NCI-H510A (cell line): ENCODE results near the gene APP.
"Not testable (repeated sequence)": the region's sequence is repeated elsewhere in the genome, so short reads cannot be mapped to it uniquely, and the experiment has no call there.

Experiments
- DNase-seq: peaks from one replicate; lab custom pipeline; 2025; lab: John Stamatoyannopoulos, UW

Gene APP

DNA sequence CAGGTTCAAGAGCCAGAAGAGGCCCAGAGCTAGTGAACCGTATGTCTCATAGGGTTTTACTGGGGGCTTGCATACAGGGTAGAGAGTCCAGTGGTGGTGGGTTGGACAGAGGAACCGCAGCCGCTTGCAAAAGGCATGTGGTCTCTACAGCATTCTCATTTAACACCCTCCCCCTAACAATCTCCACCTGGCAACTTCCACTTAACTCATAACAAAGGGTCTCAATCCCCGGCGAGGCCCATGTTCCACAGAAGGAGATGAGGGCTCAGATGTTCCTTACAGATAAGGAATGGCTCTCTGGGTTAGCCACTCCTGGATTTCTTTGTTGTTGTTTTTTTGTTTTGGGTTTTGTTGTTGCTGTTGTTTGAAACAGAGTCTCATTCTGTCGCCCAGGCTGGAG is 106.1 kb downstream of the APP start:
- no peak for DNase-seq

DNA sequence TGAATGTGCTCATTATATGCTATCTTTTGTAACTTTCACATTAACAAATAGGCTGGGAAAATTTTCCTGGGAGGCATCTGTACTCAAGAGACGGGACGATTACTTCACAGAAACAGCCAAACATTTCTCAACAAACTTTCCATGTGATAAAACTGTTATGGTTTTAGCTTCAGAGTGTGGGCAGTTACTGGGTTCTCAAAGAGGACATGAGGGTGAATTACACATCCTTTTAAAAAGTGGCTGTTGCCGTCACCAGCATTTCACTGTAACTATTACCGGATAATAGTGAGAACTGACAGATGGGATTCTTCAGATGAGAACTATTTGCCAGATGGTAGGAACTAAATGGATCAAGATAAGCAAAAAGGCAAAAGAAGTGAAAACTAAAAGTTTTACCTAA is 109.1 kb downstream of the APP start:
- DNase-seq = no peak

DNA sequence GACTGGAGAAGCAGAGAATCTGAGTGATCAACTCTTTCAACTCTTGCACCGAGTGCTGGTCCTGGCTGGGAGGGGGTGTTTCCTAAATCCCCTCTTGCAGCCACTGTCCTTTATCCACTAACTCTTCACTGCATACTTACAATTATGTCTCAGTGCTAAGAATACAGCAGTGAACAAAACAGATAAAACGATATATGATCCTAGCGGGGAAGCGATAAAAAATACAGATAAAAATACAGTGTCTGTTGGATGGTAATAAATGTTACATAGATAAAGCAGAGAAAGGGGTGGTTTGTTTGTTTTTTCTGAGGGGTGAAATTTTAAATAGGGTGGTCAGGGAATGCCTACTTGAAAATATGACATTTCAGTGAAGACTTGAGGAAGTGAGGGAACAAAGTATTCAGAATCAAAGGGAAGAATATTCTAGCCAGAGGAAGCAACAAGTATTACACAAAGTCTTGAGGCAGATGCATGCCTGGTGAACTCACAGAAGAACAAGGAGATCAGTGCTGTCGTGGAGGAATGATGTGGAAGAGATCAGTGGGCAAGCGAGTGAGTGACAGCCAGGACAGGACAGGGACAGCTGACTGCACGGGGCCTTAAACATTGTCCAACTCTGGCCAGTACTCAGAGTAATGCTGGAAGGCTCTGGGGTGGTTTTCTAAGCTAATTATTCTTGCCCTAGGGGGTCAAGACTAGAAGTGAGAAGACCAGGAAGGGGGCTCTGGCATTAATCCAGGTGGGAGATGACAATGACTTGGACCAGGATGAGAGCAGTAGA is 110.0 kb downstream of the APP start:
- DNase-seq = no peak

DNA sequence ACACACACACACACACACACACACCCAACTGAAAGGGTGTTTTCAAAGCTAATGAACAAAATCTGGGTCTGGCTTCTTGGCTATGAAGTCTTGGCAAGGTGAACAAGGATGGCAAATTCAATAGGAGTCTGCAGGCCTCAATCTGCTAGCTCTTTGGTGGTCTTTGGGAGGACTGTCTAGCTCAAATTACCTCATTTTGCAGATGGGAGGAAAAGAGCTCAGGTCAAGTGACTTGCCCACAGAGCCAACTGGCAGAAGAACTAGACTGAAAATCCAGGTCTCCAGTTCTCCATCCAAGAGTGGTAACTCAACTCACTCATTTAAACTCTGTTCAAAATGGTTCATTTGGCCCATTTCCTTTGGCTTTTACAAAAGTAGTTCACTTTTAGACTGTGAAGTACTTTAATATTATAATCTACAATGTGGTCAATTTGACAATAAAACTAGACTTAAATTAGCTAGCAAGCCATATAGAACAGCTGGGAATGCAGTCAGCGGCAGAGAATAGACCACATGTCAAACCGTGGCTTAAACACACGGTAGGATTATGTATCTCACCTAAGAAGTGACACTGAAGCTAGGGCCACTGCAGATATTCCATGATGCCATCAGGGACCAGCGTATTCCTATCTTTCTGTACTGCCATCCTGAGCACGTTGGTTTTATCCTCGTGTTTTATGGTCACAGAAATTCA is 112.9 kb downstream of the APP start:
- DNase-seq = no peak

DNA sequence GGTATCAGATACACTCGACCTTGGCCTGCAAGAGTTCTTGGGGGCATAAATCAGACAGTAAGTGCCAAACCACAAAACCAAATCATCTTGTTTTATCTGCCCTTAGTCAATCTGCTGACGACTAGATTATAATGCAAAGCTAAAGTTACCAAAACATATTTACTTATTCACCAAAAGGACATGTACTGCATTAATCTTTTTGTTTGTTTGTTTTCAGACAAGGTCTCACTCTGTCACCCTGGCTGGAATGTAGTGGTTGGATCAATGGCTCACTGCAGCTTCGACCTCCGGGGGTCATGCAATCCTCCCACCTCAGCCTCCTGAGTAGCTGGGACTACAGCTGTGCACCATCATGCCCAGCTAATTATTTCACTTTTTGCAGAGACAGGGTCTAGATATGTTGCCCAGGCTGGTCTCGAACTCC is 114.7 kb downstream of the APP start:
- DNase-seq = no peak

DNA sequence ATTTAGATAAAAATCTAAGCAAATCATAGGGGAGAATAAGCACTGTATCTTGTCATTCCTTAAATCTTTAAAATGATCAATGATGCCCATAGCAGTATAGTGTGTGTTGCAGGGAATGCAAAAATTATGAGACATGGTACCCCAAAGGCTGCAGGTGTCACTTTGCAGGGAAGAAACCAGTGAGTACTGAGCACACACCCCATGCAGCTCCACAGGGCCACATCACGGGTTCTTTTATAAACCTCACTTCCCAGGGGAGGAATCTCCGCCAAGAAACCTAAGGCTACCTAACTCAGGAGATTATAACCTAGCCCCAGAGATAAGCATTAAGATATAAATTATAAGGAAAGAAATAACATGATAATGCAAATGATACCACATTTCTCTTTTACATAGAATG is 115.6 kb downstream of the APP start:
- no peak for DNase-seq

DNA sequence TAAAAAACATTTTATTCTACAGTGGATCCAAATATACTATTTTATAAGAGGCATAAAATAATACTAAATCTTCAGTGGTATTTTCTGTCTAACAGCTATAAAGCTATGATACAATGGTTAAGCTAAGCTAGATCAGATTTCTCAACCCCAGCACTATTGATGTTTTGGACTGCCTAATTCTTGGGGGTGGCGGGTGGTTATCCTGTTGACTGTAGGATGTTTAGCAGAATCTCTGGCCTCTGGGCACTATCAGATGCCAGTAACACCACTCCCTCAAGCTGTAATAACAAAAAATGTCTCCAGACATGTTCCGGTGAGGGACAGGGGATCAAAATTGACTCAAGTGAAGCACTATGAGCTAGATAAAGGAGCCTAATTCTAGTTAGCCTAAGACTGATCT is 118.5 kb downstream of the APP start:
- DNase-seq = no peak

DNA sequence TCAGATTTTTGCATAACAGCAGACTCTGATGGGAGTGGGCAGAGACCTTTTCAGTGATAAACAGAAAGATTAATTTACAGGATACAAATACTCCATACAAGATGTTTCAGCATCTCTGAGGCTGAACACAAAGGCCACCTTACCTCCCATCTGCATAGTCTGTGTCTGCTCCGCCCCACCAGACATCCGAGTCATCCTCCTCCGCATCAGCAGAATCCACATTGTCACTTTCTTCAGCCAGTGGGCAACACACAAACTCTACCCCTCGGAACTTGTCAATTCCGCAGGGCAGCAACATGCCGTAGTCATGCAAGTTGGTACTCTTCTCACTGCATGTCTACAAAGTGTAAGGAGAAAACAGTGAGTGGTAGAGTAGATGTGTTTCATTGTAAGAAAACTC is 119.7 kb downstream of the APP start:
- DNase-seq = no peak

DNA sequence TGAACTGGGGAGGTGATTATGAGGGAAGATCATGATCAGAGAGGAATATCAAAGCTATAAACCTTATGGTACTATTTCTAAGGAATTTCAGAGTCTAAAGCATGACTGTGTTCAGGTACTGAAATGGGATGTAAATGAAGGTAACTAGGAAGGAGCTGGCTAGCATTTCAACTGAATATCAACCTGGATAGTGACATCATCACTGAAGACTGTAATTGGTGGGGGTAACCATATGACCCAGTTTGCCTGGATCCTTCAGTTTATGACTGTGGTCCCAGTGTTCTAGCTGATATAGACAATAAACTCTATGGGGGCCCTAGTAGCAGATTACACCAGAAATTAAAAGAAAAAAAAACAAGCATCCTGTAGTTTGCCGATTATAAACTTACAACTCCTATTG is 120.8 kb downstream of the APP start:
- DNase-seq = no peak

DNA sequence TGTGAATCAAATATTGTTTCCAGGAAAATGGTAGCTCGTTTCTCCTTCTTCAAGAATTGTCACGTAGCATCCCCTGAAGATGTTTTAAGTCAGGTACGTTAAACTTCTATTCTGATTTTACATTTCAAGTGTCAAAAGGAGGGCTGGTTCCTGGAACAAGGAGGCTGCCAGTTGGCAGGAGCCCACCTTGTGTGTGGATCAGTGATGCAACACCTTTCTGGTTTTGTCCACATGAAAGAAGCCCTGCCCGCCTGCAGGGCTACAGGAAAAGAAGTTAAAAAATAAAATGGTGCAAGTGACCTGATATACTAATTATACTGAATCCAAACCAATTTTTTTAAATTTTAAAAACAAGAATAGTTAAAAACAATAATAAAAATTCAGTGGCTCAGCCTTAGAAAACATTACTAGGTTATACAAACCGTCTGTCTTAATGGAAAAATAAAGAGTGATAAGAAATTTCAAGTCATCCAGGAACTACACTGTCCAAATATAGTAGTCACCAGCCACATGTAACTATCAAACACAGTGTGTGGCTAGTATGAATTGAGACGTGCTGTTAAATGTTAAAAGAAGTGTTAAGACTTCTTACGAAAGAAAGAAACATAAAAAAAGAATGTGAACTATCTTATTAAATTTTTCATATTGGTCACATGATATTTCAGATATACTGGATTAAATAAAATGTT is 123.1 kb downstream of the APP start:
- DNase-seq = no peak

DNA sequence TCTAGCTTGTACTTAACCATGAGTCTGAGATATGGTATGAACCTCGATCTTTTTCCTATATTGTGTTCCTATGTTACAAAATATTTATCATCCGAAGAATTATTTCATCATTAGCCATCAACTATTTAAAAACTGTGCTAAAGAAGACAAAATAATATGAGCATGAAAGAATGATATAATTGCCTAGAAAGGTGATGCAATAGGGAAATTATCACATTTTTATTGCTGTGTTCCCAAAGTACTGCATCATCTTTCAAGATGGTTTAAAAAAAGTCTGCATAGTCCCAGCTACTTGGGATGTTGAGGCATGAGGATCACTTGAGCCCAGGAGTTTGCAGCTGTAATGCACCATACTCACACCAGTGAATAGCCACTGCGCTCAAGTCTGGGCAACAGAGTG is 126.7 kb downstream of the APP start:
- DNase-seq = no peak

DNA sequence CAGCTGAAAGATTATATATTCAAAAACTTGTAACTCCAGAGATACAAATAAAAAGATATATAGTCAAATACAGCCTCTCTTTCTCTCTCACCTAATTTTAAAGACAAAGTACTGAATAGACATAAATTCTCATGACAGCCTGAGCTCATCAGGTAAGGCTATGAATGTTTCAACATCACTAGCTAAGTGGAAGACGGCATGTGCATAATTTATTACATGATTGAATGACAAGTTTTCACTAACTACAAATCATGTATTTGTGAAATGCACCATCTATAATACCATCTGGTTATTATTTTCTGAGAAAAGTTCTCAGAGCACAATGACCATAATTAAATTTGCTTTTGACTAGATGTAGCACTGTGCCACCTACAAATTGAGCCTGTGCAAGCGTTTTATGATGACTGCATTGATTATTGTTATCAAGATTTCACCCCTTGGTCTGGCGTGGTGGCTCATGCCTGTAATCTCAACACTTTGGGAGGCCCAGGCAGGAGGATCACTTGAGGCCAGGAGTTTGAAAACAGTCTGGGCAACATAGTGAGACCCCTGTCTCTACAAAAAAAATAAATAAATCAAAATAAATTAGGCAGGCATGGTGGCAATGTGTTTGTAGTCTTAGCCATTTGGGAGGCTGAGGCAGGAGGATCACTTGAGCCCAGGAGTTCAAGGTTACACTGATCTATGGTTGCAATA is 128.2 kb downstream of the APP start:
- no peak for DNase-seq

DNA sequence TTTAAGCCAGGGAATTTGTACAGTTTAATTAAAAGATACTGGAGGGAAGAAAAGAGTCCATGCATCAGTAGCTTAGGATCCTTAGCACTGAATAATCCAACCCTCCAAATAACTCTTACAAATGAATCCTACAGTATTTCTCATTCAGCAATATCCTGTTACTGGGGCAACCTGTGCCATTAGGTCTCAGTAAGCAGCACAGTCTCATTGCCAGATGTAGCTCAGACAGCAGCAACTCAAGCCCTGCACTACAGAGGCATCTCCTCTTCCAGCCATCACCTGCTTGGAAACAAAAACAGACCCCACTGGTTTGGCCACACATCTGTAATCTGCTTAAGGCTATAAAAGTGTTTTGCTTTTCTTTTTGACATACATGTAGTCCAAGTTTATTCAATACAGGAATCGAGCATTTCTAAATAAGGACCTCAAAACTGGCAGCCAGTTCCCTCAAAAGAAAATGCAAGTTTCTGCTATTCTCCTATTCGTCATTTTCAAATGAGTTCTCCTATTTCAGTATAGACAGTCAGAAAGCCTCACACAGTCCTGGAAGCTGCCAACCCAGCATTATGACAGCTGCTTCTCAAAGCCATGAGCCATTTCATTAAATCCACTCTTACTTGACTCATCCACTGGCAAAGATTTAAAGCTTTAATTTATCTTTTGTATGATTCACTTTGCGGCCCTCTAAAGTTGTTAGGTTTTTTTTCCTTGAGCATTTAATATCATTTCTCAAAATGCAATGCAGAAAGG is 129.0 kb downstream of the APP start:
- DNase-seq = no peak

DNA sequence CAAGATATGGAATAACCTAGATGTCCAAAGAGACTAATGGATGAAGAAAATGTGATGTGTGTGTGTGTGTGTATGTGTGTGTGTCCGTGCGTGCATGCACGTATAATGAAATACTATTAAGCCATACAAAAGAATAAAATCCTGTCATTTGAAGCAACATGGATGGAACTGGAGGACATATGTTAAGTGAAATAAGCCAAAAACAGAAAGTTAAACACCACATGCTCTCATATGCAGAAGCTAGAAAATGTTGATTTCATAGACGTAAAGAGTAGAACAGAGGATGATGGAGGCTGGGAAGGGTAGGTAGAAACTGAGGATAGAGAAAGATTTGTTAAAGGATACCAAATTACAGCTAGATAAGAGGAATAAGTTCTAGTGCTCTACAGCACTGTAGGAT is 133.7 kb downstream of the APP start:
- DNase-seq = no peak

DNA sequence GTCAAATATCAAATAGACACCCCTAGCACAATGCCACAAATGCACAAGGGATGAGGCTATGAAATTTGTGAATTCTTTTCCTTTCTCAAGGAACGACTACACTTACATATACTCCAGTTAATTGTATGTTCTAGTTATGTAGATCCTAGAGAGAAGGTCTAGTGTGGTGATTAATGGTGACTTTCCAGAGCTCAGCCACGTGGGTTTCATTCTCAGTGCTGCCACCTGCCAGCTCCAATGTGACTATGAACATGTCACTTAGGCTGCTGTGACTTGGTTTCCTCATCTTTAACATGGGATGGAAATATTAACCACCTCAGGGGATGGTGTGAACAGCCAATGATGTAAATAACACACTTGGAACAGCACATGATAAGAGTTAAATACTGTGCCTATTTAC is 138.3 kb downstream of the APP start:
- DNase-seq = no peak

DNA sequence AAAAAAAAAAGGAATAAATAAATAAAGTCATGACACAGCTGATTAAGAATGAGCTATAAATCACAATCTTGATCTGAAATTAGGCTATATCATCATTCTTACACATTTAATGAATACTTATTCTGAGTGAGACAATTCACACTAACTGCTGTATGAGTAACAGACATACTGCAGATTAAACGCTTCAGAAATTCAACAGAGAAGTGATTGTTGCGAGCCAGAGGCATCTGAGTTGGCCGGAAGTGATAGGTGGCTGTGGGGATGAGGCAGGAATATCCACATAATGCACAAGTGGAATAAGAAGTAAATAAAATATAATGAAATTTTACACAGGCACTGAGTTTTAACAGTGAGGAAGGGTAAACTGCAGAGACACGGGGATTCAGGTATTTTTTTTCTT is 142.4 kb downstream of the APP start:
- DNase-seq = no peak

DNA sequence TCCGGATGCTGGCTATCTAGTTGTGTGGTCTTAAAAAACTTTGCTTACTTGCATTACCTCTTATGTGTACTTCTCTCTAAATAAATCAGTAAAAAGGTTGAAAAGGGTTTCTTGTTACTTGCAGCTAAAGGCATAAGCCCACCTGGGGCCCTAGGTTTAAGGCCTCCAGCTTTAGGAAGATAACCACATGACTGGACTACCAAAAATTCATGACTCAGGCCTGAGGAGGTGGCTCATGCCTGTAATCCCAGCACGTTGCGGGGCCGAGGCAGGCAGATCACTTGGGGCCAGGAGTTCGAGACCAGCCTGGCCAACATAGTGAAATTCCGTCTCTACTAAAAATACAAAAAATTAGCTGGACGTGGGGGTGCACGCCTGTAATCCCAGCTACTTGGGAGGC is 142.9 kb downstream of the APP start:
- DNase-seq = no peak

DNA sequence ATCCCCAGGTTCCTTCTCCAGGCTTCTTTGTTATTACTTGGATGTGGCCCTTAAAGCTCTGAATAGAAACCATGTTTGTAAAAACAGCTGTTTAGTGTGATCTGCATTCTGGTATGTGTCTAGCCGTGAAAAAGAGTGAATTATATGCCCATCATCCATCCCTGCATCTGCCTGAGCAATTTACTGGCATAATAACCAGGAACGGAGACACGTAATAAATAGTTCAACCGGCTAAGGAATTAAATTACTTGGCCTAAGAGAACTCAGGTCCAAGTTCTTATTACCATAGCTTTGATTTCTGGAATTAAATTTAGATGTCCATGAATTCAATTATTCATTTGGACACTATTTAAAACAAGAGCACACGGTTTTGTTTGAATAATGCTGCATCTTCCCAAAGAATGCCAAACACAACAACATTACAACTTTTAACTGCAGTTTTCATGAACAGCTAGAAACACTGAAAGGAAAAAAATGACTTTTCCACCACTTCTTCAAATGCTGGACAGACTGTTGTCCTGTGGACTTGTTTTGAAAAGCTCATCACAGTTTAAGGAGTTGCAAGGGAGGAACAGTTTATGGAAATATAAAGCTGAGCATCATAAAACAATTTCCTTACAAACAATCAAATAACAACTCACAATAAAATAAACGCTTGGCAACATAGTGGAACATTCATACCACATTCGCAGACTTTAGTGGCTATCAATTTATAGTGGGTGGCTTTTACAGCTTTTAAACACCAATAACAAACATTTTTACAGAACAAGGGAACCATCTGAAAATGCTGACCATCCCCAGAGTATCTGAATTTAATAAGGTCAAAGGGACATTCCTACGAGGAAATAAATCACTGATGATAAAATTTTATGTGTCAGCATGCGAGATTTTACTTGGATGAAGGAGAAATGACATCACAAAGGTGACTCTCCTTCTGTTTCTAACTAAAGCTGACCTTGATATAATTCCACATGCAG is 144.7 kb downstream of the APP start:
- DNase-seq = no peak

DNA sequence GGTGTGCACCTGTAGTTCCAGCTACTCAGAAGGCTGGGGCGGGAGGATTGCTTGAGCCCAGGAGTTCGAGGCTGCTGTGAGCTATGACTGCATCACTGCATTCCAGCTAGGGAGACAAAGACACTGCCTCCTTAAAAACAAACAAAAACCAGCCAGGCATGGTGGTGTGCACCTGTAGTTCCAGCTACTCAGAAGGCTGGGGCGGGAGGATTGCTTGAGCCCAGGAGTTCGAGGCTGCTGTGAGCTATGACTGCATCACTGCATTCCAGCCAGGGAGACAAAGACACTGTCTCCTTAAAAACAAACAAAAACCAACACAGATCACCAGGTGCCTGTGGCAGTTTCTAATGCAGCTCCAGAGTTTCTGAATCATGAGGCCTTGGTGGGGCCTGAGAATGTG is 147.2 kb downstream of the APP start:
- DNase-seq = not testable (repeated sequence)

DNA sequence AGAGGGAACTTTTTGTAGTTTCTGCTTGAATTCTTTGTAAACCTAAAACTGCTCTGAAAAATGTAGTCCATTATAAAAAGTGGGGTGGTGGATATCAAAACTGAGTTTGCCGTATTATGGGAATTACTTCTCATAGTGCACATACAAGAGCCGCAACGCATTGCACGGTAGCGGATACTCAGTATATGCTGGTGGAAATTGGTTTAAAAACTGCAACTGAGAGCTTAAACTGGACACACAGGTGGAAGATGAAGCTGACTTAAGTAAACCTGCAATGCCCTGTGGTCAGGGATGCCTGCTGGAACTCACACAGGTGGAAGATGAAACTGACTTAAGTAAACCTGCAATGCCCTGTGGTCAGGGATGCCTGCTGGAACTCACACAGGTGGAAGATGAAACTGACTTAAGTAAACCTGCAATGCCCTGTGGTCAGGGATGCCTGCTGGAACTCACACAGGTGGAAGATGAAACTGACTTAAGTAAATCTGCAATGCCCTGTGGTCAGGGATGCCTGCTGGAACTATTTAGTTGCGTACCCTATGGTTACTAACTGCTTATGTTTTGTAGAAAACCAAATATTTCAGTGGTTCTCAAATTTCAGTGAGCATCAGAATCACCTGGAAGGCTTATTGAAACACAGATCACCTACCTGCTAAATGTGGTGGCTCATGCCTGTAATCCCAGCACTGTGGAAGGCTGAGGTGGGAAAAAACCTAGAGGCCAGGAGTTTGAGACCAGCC is 147.8 kb downstream of the APP start:
- DNase-seq = not testable (repeated sequence)
